Activated naive CD4-positive, alpha-beta T cell treated with anti-CD3 and anti-CD28 coated beads, Interleukin-2, amount 10 ng/mL, durations not matched to agents 7 days and 5 days (primary cell): ENCODE results near the gene APOL4.
A peak's percentile ranks its signal among the peaks of the same experiment; 100 is the strongest.
"Not testable (repeated sequence)": the region's sequence is repeated elsewhere in the genome, so short reads cannot be mapped to it uniquely, and the experiment has no call there.

Experiments used
- CTCF ChIA-PET: fragments of 350-600 bp; sonication (Branson Sonifier 250); formaldehyde crosslinking; loops from one replicate; lab custom pipeline; 2021; ENCODE audit warnings: antibody characterized with exemption; lab: Charles Lee
- DNase-seq: peaks from one replicate; pipeline ENCODE4 v3.0.0-alpha.2; 2020
- H3K27ac Mint-ChIP-seq: one replicate; pipeline ENCODE4 v1.8.0; 2021; ENCODE audit warnings: mild to moderate bottlenecking, moderate library complexity, mixed read lengths
- H3K27me3 Mint-ChIP-seq: one replicate; pipeline ENCODE4 v1.8.0; 2021; ENCODE audit warnings: mild to moderate bottlenecking, mixed read lengths
- H3K36me3 Mint-ChIP-seq: one replicate; pipeline ENCODE4 v1.8.0; 2021; ENCODE audit warnings: mixed read lengths
- H3K4me1 Mint-ChIP-seq: one replicate; pipeline ENCODE4 v1.8.0; 2021; ENCODE audit warnings: mixed read lengths
- H3K4me3 Mint-ChIP-seq: one replicate; pipeline ENCODE4 v1.8.0; 2021; ENCODE audit warnings: mild to moderate bottlenecking, moderate library complexity, mixed read lengths
- H3K9me3 Mint-ChIP-seq: one replicate; pipeline ENCODE4 v1.8.0; 2021; ENCODE audit warnings: mixed read lengths

The APOL4 gene

DNA sequence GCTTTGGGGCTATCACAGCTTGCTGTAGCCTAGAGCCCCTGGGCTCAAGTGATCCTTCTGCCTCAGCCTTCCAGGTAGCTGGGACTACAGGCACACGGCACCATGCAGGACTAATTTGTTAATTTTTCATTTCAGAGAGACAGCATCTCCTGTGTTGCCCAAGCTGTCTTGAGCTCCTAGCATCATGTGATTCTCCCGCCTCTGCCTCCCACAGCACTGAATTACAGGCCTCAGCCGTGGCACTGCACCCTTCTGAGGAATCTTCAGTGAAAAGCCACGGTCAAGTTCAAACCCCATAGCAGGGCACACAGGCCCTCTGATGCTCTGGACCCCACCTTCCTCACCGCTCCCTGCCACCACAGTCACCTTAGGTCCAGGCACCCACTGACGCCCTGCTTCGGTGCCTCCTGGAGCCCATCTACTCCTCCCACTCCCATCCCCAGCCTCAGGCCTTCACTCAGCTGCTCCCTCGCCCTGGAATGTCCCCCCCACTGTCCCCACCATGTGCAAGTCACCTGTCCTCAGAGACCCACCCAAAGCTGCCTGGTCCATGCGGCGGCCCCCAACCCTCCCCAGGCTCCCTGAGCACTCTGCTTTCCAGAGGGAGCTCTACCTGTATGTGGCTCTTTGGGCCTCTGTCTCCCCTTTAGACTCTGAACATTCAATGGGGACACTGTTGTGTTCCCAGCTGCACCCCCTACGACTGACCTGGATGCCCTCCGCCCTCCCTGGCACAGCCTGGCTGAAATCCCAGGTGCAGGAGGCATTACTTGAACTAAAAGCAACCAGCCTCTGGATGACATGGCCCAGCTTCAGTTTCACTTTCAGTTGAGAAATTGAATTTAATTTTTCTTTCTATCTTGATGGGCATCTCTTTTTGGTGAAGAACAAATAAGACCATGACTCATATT is 36.1 kb upstream of the APOL4 start:
- Mint-ChIP-seq H3K9me3 (peaks cover 14% of the 10 kb centered on the region), H3K27ac (peak overlapping the region; percentile 98), H3K4me1 (peaks cover 63% of the 10 kb centered on the region), H3K36me3 (peaks cover 63% of the 10 kb centered on the region), H3K27me3 (peaks cover 5% of the 10 kb centered on the region), H3K4me3 (peak overlapping the region; percentile 100)
- CTCF ChIA-PET, result interaction anchor here (0.8 to 3.2 kb wide), 10 partner anchors 16 to 249 kb away, joined by 3 to 30 read pairs (median 4); partner anchors contain the start of gene APOL1
- DNase-seq, result peak; percentile 56

GRCh38 chr22:36236388-36237319 is 35.0 kb upstream of the APOL4 start:
- Mint-ChIP-seq H3K4me3 (peak overlapping the region; percentile 100), H3K27me3 (no peaks in the 10 kb centered on the region), H3K36me3 (peaks cover 69% of the 10 kb centered on the region), H3K4me1 (peaks cover 69% of the 10 kb centered on the region), H3K27ac (no peak overlapping the region), H3K9me3 (peaks cover 10% of the 10 kb centered on the region)
- DNase-seq, result no peak
- CTCF ChIA-PET, result interaction anchor here (1.4 to 1.6 kb wide), 2 partner anchors 39 to 250 kb away, joined by 3 to 4 read pairs; no protein-coding TSS in a partner anchor

DNA sequence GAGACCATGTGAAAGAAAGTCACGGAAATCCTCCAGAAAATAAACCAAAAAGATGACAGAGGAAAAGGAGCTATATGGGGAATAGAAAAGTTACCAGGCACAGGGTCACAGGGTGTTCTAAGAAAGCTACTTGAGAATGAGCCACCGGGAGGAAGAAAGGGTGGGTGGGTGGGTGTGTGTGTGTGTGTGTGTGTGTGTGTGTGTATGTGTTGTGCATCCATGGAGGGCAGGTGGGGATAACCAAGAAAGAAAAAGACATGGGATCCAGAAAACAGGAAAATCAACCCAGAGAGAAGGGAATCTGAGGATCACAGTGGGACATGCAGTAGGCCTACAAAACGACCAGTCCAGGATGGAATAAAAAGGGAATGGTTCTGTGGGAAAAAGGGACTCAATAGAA is 34.0 kb upstream of the APOL4 start:
- H3K36me3 Mint-ChIP-seq, result peaks cover 78% of the 10 kb centered on the region
- peaks cover 10% of the 10 kb centered on the region for H3K9me3 Mint-ChIP-seq
- DNase-seq, result no peak
- no peaks in the 10 kb centered on the region for H3K27me3 Mint-ChIP-seq
- CTCF ChIA-PET, result interaction anchor here (1.4 kb wide), 1 partner anchor 251 kb away, joined by 3 read pairs; no protein-coding TSS in a partner anchor
- no peak overlapping the region for H3K27ac Mint-ChIP-seq
- H3K4me3 Mint-ChIP-seq, result peak overlapping the region; percentile 28
- H3K4me1 Mint-ChIP-seq, result peaks cover 69% of the 10 kb centered on the region

GRCh38 chr22:36234919-36235318 is 33.3 kb upstream of the APOL4 start:
- Mint-ChIP-seq H3K4me3 (peak overlapping the region; percentile 57), H3K9me3 (peaks cover 10% of the 10 kb centered on the region), H3K27ac (peak overlapping the region; percentile 79), H3K4me1 (peaks cover 64% of the 10 kb centered on the region), H3K36me3 (peaks cover 83% of the 10 kb centered on the region), H3K27me3 (no peaks in the 10 kb centered on the region)
- CTCF ChIA-PET, result no interaction called here
- no peak for DNase-seq

DNA sequence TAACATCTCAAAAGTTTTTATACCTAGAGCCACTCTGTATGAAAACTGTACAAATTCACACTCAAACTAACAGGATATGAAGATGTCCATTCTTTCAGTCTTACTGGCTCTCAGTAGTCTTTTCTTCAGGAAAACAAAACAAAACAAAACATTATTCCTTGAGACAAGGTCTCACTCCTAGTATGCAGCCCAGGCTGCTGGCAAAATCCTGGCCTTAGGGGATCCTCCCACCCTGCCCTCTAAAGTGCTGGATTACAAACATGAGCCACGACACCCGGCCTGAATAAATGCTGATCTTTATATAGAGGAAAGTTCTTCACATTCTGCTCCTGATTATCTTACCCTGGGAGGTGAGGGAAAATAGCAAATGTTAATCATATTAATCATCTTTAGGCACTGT is 32.6 kb upstream of the APOL4 start:
- Mint-ChIP-seq H3K9me3 (peaks cover 10% of the 10 kb centered on the region), H3K27me3 (no peaks in the 10 kb centered on the region), H3K36me3 (peaks cover 87% of the 10 kb centered on the region), H3K27ac (no peak overlapping the region), H3K4me3 (peak overlapping the region; percentile 57), H3K4me1 (peaks cover 57% of the 10 kb centered on the region)
- CTCF ChIA-PET, result no interaction called here
- no peak for DNase-seq

- Mint-ChIP-seq H3K36me3 (peaks cover 87% of the 10 kb centered on the region), H3K27me3 (no peaks in the 10 kb centered on the region), H3K4me1 (peaks cover 57% of the 10 kb centered on the region), H3K4me3 (no peak overlapping the region), H3K27ac (no peak overlapping the region), H3K9me3 (peaks cover 10% of the 10 kb centered on the region)
- CTCF ChIA-PET, result no interaction called here
- DNase-seq, result no peak
These were observed 32.2 kb upstream of the APOL4 start for GRCh38 chr22:36233796-36234195.

GRCh38 chr22:36232715-36233401 is 31.2 kb upstream of the APOL4 start:
- H3K27ac Mint-ChIP-seq, result peak overlapping the region; percentile 56
- no peak overlapping the region for H3K4me3 Mint-ChIP-seq
- no peak for DNase-seq
- H3K9me3 Mint-ChIP-seq, result peaks cover 10% of the 10 kb centered on the region
- H3K27me3 Mint-ChIP-seq, result no peaks in the 10 kb centered on the region
- H3K4me1 Mint-ChIP-seq, result peaks cover 54% of the 10 kb centered on the region
- CTCF ChIA-PET, result no interaction called here
- H3K36me3 Mint-ChIP-seq, result peaks cover 90% of the 10 kb centered on the region

DNA sequence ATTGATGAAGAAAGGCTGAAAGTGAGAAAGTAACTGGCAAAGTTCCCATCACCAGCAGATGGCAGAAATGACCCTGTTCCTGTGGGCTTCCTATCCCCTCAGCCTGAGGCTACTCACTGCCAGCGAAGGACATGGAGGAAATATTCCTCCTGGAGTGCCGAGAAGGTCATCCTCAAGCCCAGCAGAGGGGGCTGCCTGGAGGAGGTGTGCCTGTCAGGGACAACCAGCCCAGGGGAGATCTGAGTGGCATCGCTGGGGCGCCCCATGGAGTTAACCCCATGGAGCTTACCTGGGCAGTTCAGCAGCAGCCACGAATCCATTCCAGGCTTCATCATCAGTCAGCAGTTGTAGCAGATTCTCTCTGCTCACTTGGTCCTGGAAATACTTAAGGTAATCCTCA is 29.4 kb upstream of the APOL4 start:
- DNase-seq, H3K27ac Mint-ChIP-seq, H3K4me3 Mint-ChIP-seq, CTCF ChIA-PET, H3K27me3 Mint-ChIP-seq, H3K9me3 Mint-ChIP-seq: not testable (repeated sequence)
- peaks cover 82% of the 10 kb centered on the region for H3K36me3 Mint-ChIP-seq
- peaks cover 36% of the 10 kb centered on the region for H3K4me1 Mint-ChIP-seq

GRCh38 chr22:36229649-36230048 is 28.0 kb upstream of the APOL4 start:
- peaks cover 70% of the 10 kb centered on the region for H3K36me3 Mint-ChIP-seq
- DNase-seq, H3K9me3 Mint-ChIP-seq, CTCF ChIA-PET, H3K27me3 Mint-ChIP-seq, H3K4me3 Mint-ChIP-seq, H3K27ac Mint-ChIP-seq: not testable (repeated sequence)
- peaks cover 22% of the 10 kb centered on the region for H3K4me1 Mint-ChIP-seq

DNA sequence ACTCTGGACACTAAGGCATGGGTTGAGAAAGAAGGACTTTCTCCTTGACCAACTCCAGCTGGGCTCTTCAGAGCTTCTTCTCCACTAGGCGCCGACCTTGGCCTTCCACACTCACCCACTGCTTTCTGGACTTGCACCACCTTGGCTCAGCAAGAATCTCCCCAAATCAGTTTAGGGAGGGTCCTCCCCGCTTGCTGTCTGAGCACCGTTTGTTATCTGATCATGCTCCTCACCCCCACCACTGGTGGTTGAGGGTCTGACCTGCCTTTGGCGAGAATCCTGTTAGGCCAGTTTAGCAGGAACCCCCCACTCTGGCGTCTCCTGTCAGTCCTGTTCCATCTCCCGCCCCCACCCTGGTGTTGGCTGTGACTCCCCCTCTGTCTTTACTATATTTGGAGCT is 27.3 kb upstream of the APOL4 start:
- peaks cover 63% of the 10 kb centered on the region for H3K36me3 Mint-ChIP-seq
- no peak overlapping the region for H3K4me3 Mint-ChIP-seq
- H3K9me3 Mint-ChIP-seq, result no peaks in the 10 kb centered on the region
- H3K27ac Mint-ChIP-seq, result no peak overlapping the region
- no peaks in the 10 kb centered on the region for H3K27me3 Mint-ChIP-seq
- DNase-seq, result no peak
- CTCF ChIA-PET, result interaction anchor here (1.2 to 2.4 kb wide), 2 partner anchors 11 to 258 kb away, joined by 3 to 9 read pairs; partner anchors contain the start of gene APOL2
- H3K4me1 Mint-ChIP-seq, result peaks cover 15% of the 10 kb centered on the region

DNA sequence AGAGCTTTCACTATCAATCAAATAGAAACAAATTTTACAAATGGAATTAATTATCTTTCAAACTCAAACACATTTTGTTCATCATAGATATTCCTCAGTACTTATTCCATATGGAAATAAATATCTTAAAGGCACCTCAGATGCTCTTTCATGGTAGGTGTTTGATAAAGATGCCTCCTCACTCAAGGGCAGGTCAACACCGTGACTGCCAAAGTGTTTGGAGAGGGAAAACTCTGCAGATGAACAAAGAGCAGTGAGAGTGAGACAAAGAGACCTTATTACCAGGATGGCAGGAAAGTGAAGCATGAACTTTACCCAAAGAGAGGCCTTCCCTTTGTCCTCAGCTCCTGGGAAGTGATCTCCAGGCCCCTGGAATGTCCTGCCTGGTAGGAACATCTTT is 26.8 kb upstream of the APOL4 start:
- H3K27me3 Mint-ChIP-seq, H3K4me1 Mint-ChIP-seq, H3K9me3 Mint-ChIP-seq, DNase-seq, H3K4me3 Mint-ChIP-seq, H3K27ac Mint-ChIP-seq: not testable (repeated sequence)
- peaks cover 57% of the 10 kb centered on the region for H3K36me3 Mint-ChIP-seq
- CTCF ChIA-PET, result interaction anchor here (1.1 to 2.4 kb wide), 4 partner anchors 11 to 258 kb away, joined by 3 to 9 read pairs (median 4); partner anchors contain the start of gene APOL2

GRCh38 chr22:36227806-36228205 is 26.2 kb upstream of the APOL4 start:
- H3K27me3 Mint-ChIP-seq, result no peaks in the 10 kb centered on the region
- H3K27ac Mint-ChIP-seq, result no peak overlapping the region
- H3K4me3 Mint-ChIP-seq, result no peak overlapping the region
- H3K9me3 Mint-ChIP-seq, result no peaks in the 10 kb centered on the region
- peaks cover 51% of the 10 kb centered on the region for H3K36me3 Mint-ChIP-seq
- H3K4me1 Mint-ChIP-seq, result peaks cover 7% of the 10 kb centered on the region
- DNase-seq, result no peak
- CTCF ChIA-PET, result interaction anchor here (1.1 to 2.4 kb wide), 4 partner anchors 12 to 259 kb away, joined by 3 to 9 read pairs (median 4); partner anchors contain the start of gene APOL2

GRCh38 chr22:36227396-36227795 is 25.8 kb upstream of the APOL4 start:
- no peak overlapping the region for H3K27ac Mint-ChIP-seq
- CTCF ChIA-PET, result interaction anchor here (1.1 to 2.4 kb wide), 3 partner anchors 12 to 38 kb away, joined by 3 to 9 read pairs (median 5); partner anchors contain the start of gene APOL2
- peaks cover 5% of the 10 kb centered on the region for H3K4me1 Mint-ChIP-seq
- H3K4me3 Mint-ChIP-seq, result no peak overlapping the region
- no peak for DNase-seq
- no peaks in the 10 kb centered on the region for H3K9me3 Mint-ChIP-seq
- peaks cover 48% of the 10 kb centered on the region for H3K36me3 Mint-ChIP-seq
- no peaks in the 10 kb centered on the region for H3K27me3 Mint-ChIP-seq
